ENCODE results near the gene CRYAA.

GRCh38 chr21:43188181-43188580 lies 19.4 kb downstream of the CRYAA start:
- TF ChIP-seq GATA2 (IDR thresholded peaks at IDR 0.05; ENCODE audit: low read depth, low read length): no peak
- TF ChIP-seq GATA3 (IDR thresholded peaks at IDR 0.05; ENCODE audit: low read depth, low read length): no peak

All from SH-SY5Y (cell line).